ENCODE results near the gene VSX2.

GRCh38 chr14:74211945-74212580 is 27.2 kb upstream of the VSX2 start:
- TF ChIP-seq CTCF (IDR thresholded peaks at IDR 0.05; ENCODE audit: insufficient read depth, low read depth, low read length): no peak
- no peak for TF ChIP-seq EZH2 (IDR thresholded peaks at IDR 0.05; ENCODE audit: insufficient read depth, low read length)
